Activated CD4-positive, alpha-beta T cell treated with anti-CD3 and anti-CD28 coated beads for 36 hours (primary cell): ENCODE data around the gene ATP9B. TPM values are rescaled to one million over a fixed set of nuclear protein-coding genes. Genes with fewer than 3 reads are reported as not detected.
"Not testable (repeated sequence)": the region's sequence is repeated elsewhere in the genome, so short reads cannot be mapped to it uniquely, and the experiment has no call there.

Source experiments
- ATAC-seq: fragments of 200-7000 bp; cut with Tn5 transposase; one replicate; pipeline ENCODE4 v1.10.0; 2021; ENCODE audit warnings: mild to moderate bottlenecking, moderate library complexity
- CTCF ChIA-PET: fragments of 350-600 bp; sonication (Branson Sonifier 250); formaldehyde crosslinking; loops from one replicate; lab custom pipeline; 2021; ENCODE audit warnings: antibody characterized with exemption; lab: Charles Lee
- POLR2A ChIA-PET: fragments of 350-600 bp; sonication (Branson Sonifier 250); formaldehyde crosslinking; loops from one replicate; lab custom pipeline; 2021; ENCODE audit warnings: antibody characterized with exemption, inconsistent platforms; lab: Charles Lee
- DNase-seq: peaks from one replicate; pipeline ENCODE4 v3.0.0-alpha.2; 2020
- H3K27ac Mint-ChIP-seq: one replicate; pipeline ENCODE4 v1.8.0; 2021; ENCODE audit warnings: mixed read lengths
- H3K27me3 Mint-ChIP-seq: one replicate; pipeline ENCODE4 v1.8.0; 2021; ENCODE audit warnings: mixed read lengths
- H3K36me3 Mint-ChIP-seq: one replicate; pipeline ENCODE4 v1.8.0; 2021; ENCODE audit warnings: low read depth, mixed read lengths
- H3K4me1 Mint-ChIP-seq: one replicate; pipeline ENCODE4 v1.8.0; 2021; ENCODE audit warnings: mixed read lengths
- H3K4me3 Mint-ChIP-seq: one replicate; pipeline ENCODE4 v1.8.0; 2021; ENCODE audit warnings: mild to moderate bottlenecking, moderate library complexity, mixed read lengths
- H3K9me3 Mint-ChIP-seq: one replicate; pipeline ENCODE4 v1.8.0; 2021; ENCODE audit warnings: low read depth, mixed read lengths
- intact Hi-C, 2 experiments: fragments of 100-400 bp; cut with DNase I in 1 of 2; cut with micrococcal nuclease in 1 of 2; formaldehyde crosslinking; loops; one replicate each; pipeline versions ENCODE4 v1.14.2 to v1.15.1; 2022 to 2024; cut with DNase I, micrococcal nuclease
- total RNA-seq, 2 experiments: library from RNA; stranded (reverse); gene quantifications; one replicate each; pipeline ENCODE4 v1.2.3, GENCODE V29; 2021

ATP9B gene
- total RNA-seq, 2 experiments from 2014 or later = 19.4 to 20.8 TPM

- peaks cover 2% of the 10 kb centered on the region for H3K4me1 Mint-ChIP-seq
- H3K27ac Mint-ChIP-seq = no peak overlapping the region
- ChIA-PET POLR2A (no interaction called here), CTCF (no interaction called here)
- ATAC-seq (no peak), DNase-seq (no peak)
- peaks cover 17% of the 10 kb centered on the region for H3K36me3 Mint-ChIP-seq
- no peak overlapping the region for H3K4me3 Mint-ChIP-seq
- no peaks in the 10 kb centered on the region for H3K27me3 Mint-ChIP-seq
- H3K9me3 Mint-ChIP-seq = no peaks in the 10 kb centered on the region
- intact Hi-C loops = no loop called here
These were observed 66.7 kb downstream of the ATP9B start for GRCh38 chr18:79135924-79136323.

GRCh38 chr18:79136742-79137141 is 67.5 kb downstream of the ATP9B start:
- DNase-seq (peak; percentile 9), ATAC-seq (peak; percentile 44)
- POLR2A ChIA-PET = no interaction called here
- CTCF ChIA-PET = no interaction called here
- Mint-ChIP-seq H3K27ac (no peak overlapping the region), H3K9me3 (no peaks in the 10 kb centered on the region), H3K36me3 (peaks cover 19% of the 10 kb centered on the region), H3K27me3 (no peaks in the 10 kb centered on the region), H3K4me3 (no peak overlapping the region), H3K4me1 (peaks cover 2% of the 10 kb centered on the region)
- intact Hi-C loops = no loop called here

- Mint-ChIP-seq H3K4me1 (peaks cover 2% of the 10 kb centered on the region), H3K36me3 (peaks cover 17% of the 10 kb centered on the region), H3K4me3 (no peak overlapping the region), H3K9me3 (no peaks in the 10 kb centered on the region), H3K27ac (no peak overlapping the region), H3K27me3 (no peaks in the 10 kb centered on the region)
- peak; percentile 49 for ATAC-seq
- intact Hi-C loops = no loop called here
- ChIA-PET POLR2A (no interaction called here), CTCF (no interaction called here)
- DNase-seq = peak; percentile 34
These were observed 70.0 kb downstream of the ATP9B start for GRCh38 chr18:79139206-79139605.

GRCh38 chr18:79147014-79147413 is 77.8 kb downstream of the ATP9B start:
- no peaks in the 10 kb centered on the region for H3K4me1 Mint-ChIP-seq
- POLR2A ChIA-PET = no interaction called here
- peaks cover 22% of the 10 kb centered on the region for H3K36me3 Mint-ChIP-seq

GRCh38 chr18:79151191-79151590 is 82.0 kb downstream of the ATP9B start:
- intact Hi-C loops = loop anchor here in 1 of 2 experiments (10.0 kb wide), 1 partner anchor 64 kb away; no protein-coding TSS in a partner anchor
- Mint-ChIP-seq H3K27me3 (no peaks in the 10 kb centered on the region), H3K4me1 (no peaks in the 10 kb centered on the region), H3K36me3 (peaks cover 21% of the 10 kb centered on the region), H3K9me3 (no peaks in the 10 kb centered on the region), H3K27ac (no peak overlapping the region), H3K4me3 (no peak overlapping the region)
- CTCF ChIA-PET = no interaction called here
- no peak for DNase-seq
- POLR2A ChIA-PET = no interaction called here
- ATAC-seq = no peak

More at GRCh38 chr18:79147014-79147413, 77.8 kb downstream of the ATP9B start:
- Mint-ChIP-seq H3K9me3 (no peaks in the 10 kb centered on the region), H3K4me3 (no peak overlapping the region), H3K27me3 (no peaks in the 10 kb centered on the region), H3K27ac (no peak overlapping the region)
- intact Hi-C loops = no loop called here
- DNase-seq (no peak), ATAC-seq (no peak)
- CTCF ChIA-PET = interaction anchor here (1.0 kb wide), 1 partner anchor 130 kb away, joined by 3 read pairs; no protein-coding TSS in a partner anchor

GRCh38 chr18:79156327-79156726 is 87.1 kb downstream of the ATP9B start:
- Mint-ChIP-seq H3K9me3 (no peaks in the 10 kb centered on the region), H3K27me3 (no peaks in the 10 kb centered on the region), H3K36me3 (peaks cover 33% of the 10 kb centered on the region), H3K27ac (no peak overlapping the region), H3K4me1 (peaks cover 11% of the 10 kb centered on the region), H3K4me3 (no peak overlapping the region)
- no peak for DNase-seq
- ChIA-PET POLR2A (no interaction called here), CTCF (interaction anchor here (1.0 kb wide), 2 partner anchors 9 to 11 kb away, joined by 3 to 5 read pairs; no protein-coding TSS in a partner anchor)
- intact Hi-C loops = loop anchor here (5.0 to 10.0 kb wide), 2 partner anchors 58 to 89 kb away; partner anchors contain the start of gene ATP9B (in 1 of the 2)
- ATAC-seq = no peak

GRCh38 chr18:79164706-79165105 is 95.5 kb downstream of the ATP9B start:
- ChIA-PET POLR2A (no interaction called here), CTCF (no interaction called here)
- H3K9me3 Mint-ChIP-seq = no peaks in the 10 kb centered on the region
- no peak overlapping the region for H3K27ac Mint-ChIP-seq
- H3K4me1 Mint-ChIP-seq = no peaks in the 10 kb centered on the region
- DNase-seq (no peak), ATAC-seq (no peak)
- intact Hi-C loops = no loop called here
- peaks cover 34% of the 10 kb centered on the region for H3K36me3 Mint-ChIP-seq
- H3K27me3 Mint-ChIP-seq = no peaks in the 10 kb centered on the region
- no peak overlapping the region for H3K4me3 Mint-ChIP-seq

GRCh38 chr18:79166702-79167101 is 97.5 kb downstream of the ATP9B start:
- POLR2A ChIA-PET = no interaction called here
- no peaks in the 10 kb centered on the region for H3K4me1 Mint-ChIP-seq
- ATAC-seq = no peak

GRCh38 chr18:79167526-79168190 is 98.5 kb downstream of the ATP9B start:
- ChIA-PET POLR2A (no interaction called here), CTCF (interaction anchor here (0.6 kb wide), 1 partner anchor 33 kb away, joined by 3 read pairs; no protein-coding TSS in a partner anchor)
- peaks cover 31% of the 10 kb centered on the region for H3K36me3 Mint-ChIP-seq
- no peak overlapping the region for H3K27ac Mint-ChIP-seq
- no peaks in the 10 kb centered on the region for H3K4me1 Mint-ChIP-seq
- H3K4me3 Mint-ChIP-seq = no peak overlapping the region
- ATAC-seq (no peak), DNase-seq (no peak)
- no peaks in the 10 kb centered on the region for H3K27me3 Mint-ChIP-seq
- no peaks in the 10 kb centered on the region for H3K9me3 Mint-ChIP-seq
- intact Hi-C loops = no loop called here

More at GRCh38 chr18:79166702-79167101, 97.5 kb downstream of the ATP9B start:
- no peaks in the 10 kb centered on the region for H3K9me3 Mint-ChIP-seq
- no peaks in the 10 kb centered on the region for H3K27me3 Mint-ChIP-seq
- H3K4me3 Mint-ChIP-seq = no peak overlapping the region
- CTCF ChIA-PET = interaction anchor here (0.6 kb wide), 2 partner anchors 10 to 32 kb away, joined by 3 to 5 read pairs; no protein-coding TSS in a partner anchor
- intact Hi-C loops = no loop called here
- no peak overlapping the region for H3K27ac Mint-ChIP-seq
- DNase-seq = no peak
- peaks cover 34% of the 10 kb centered on the region for H3K36me3 Mint-ChIP-seq

- no peak for DNase-seq
- intact Hi-C loops = no loop called here
- peaks cover 40% of the 10 kb centered on the region for H3K36me3 Mint-ChIP-seq
- POLR2A ChIA-PET = interaction anchor here (0.6 kb wide), 1 partner anchor 8 kb away, joined by 4 read pairs; no protein-coding TSS in a partner anchor
- no peaks in the 10 kb centered on the region for H3K9me3 Mint-ChIP-seq
- no peaks in the 10 kb centered on the region for H3K4me1 Mint-ChIP-seq
- no peak overlapping the region for H3K4me3 Mint-ChIP-seq
- ATAC-seq = no peak
- CTCF ChIA-PET = interaction anchor here (0.6 to 1.0 kb wide), 2 partner anchors 9 to 30 kb away, joined by 3 to 4 read pairs; no protein-coding TSS in a partner anchor
- H3K27ac Mint-ChIP-seq = no peak overlapping the region
- no peaks in the 10 kb centered on the region for H3K27me3 Mint-ChIP-seq
These were observed 100.9 kb downstream of the ATP9B start for GRCh38 chr18:79169958-79170555.

- DNase-seq, H3K9me3 Mint-ChIP-seq, H3K4me3 Mint-ChIP-seq, H3K27ac Mint-ChIP-seq, H3K27me3 Mint-ChIP-seq, H3K4me1 Mint-ChIP-seq, POLR2A ChIA-PET, intact Hi-C loops, CTCF ChIA-PET, ATAC-seq: not testable (repeated sequence)
- H3K36me3 Mint-ChIP-seq = peaks cover 24% of the 10 kb centered on the region
These were observed 103.1 kb downstream of the ATP9B start for GRCh38 chr18:79172331-79172730.
